Measurements from ENCODE around the gene KDM4B. TPM values are rescaled to one million over a fixed set of nuclear protein-coding genes. Genes with fewer than 3 reads are reported as not detected.

The KDM4B gene
- total and polyA plus RNA-seq, 7 donors, result 9.3 to 45.9 (median 29.5) TPM

DNA sequence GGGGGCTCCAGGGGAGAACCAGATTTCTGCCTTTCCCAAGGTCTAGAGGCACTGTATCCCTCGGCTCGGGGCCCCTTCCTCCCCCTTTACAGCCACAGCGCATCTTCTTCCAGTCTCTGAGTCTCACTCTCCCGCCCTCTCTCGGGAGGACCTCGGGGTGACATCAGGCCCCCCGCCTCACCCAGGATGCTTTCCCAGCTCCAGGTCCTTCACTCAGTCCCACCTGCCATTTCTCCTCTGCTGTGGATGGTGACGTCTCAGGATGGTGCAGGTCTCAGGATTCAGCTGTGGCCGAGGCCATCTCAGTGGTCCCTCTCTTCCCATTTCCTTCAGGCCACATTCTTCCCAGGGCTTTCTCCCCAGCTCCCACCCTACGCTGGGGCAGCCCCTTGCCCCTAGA lies 13.6 kb upstream of the KDM4B start:
- Histone ChIP-seq H3K27ac (no peak overlapping the region), H3K36me3 (ENCODE audit: insufficient read depth in 1 of 2, low read depth in 1 of 2) (no peaks in the 10 kb centered on the region)

DNA sequence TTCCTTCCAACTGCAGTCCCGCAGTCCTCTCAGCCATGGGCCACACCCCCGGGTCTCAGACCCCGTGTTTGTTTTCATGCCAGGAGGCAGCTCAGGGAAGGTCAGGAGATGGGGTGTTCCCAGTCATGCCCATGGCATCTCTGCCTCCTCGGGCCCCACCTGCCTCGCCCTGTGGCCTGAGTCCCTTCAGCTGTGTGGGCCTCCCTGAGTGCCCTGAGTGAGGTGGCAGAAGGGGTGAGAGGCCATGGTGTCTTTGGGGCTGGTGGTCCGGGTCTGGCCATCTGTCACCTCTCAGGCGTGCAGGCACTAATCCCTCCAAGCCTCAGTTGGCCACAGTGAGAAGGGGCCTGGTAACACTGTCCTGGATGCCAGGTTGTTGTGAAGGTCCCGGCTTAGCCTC lies 10.9 kb upstream of the KDM4B start:
- TF ChIP-seq, protein P1, sequence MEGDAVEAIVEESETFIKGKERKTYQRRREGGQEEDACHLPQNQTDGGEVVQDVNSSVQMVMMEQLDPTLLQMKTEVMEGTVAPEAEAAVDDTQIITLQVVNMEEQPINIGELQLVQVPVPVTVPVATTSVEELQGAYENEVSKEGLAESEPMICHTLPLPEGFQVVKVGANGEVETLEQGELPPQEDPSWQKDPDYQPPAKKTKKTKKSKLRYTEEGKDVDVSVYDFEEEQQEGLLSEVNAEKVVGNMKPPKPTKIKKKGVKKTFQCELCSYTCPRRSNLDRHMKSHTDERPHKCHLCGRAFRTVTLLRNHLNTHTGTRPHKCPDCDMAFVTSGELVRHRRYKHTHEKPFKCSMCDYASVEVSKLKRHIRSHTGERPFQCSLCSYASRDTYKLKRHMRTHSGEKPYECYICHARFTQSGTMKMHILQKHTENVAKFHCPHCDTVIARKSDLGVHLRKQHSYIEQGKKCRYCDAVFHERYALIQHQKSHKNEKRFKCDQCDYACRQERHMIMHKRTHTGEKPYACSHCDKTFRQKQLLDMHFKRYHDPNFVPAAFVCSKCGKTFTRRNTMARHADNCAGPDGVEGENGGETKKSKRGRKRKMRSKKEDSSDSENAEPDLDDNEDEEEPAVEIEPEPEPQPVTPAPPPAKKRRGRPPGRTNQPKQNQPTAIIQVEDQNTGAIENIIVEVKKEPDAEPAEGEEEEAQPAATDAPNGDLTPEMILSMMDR (IDR thresholded peaks at IDR 0.05), result no peak
- DNase-seq, result no peak
- no peak for ATAC-seq
- H3K27ac ChIP-seq, result no peak overlapping the region
- H3K9me3 ChIP-seq, result no peaks in the 10 kb centered on the region
- no peak overlapping the region for H3K4me3 ChIP-seq
- no peaks in the 10 kb centered on the region for H3K36me3 ChIP-seq (ENCODE audit: insufficient read depth in 1 of 2, low read depth in 1 of 2)
- no peaks in the 10 kb centered on the region for H3K4me1 ChIP-seq
- intact Hi-C loops (cut with DNase I), result no loop called here
- 95 to 100% (median 99%) methylated on average over 8 of the region's 8 CpGs for WGBS, 3 donors
- H3K27me3 ChIP-seq (ENCODE audit: insufficient read depth in 3 of 3, low read length in 2 of 3), result no peaks in the 10 kb centered on the region

More for the DNA sequence above, 13.6 kb upstream of the KDM4B start:
- ATAC-seq (no peak), DNase-seq (no peak)
- 94 to 97% (median 95%) methylated on average over 10 of the region's 10 CpGs for WGBS, 3 donors
- Histone ChIP-seq H3K4me3 (no peak overlapping the region), H3K9me3 (no peaks in the 10 kb centered on the region), H3K27me3 (ENCODE audit: insufficient read depth in 3 of 3, low read length in 2 of 3) (no peaks in the 10 kb centered on the region), H3K4me1 (no peaks in the 10 kb centered on the region)
- intact Hi-C loops (cut with DNase I), result no loop called here
- TF ChIP-seq, protein P1 (IDR thresholded peaks at IDR 0.05), result no peak

DNA sequence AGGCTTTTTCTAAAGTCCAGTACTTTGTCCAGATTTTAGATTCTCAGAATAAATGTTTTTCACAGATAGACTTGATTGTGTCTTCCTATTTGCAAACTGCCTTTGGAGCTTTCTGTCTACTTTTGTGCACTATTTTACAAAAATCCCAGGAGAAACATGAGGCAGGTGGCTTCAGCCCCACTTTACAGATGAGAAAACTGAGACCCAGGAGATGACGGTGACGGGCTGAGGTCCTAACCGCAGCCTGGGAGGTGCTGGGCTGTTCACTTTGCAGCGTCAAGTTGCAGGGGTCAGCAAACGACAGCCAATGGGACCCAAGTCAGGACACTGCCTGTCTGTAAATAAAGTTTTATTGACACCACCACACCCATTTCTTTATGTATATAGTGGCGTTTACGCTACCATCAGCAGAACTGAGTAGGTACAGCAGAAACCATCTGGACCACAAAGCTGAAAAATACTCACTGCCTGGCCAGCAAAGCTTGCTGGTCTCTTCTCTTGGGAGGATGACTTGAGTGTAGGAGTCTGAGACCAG lies 6.8 kb upstream of the KDM4B start:
- 96 to 97% (median 97%) methylated on average over 7 of the region's 7 CpGs for WGBS, 3 donors
- ATAC-seq, result no peak
- H3K4me1 ChIP-seq, result no peaks in the 10 kb centered on the region
- no peak overlapping the region for H3K4me3 ChIP-seq
- no peaks in the 10 kb centered on the region for H3K9me3 ChIP-seq
- TF ChIP-seq, protein P1 (IDR thresholded peaks at IDR 0.05), result no peak
- no peaks in the 10 kb centered on the region for H3K36me3 ChIP-seq (ENCODE audit: insufficient read depth in 1 of 2, low read depth in 1 of 2)
- no peaks in the 10 kb centered on the region for H3K27me3 ChIP-seq (ENCODE audit: insufficient read depth in 3 of 3, low read length in 2 of 3)
- no peak overlapping the region for H3K27ac ChIP-seq
- no peak for DNase-seq
- intact Hi-C loops (cut with DNase I), result no loop called here

DNA sequence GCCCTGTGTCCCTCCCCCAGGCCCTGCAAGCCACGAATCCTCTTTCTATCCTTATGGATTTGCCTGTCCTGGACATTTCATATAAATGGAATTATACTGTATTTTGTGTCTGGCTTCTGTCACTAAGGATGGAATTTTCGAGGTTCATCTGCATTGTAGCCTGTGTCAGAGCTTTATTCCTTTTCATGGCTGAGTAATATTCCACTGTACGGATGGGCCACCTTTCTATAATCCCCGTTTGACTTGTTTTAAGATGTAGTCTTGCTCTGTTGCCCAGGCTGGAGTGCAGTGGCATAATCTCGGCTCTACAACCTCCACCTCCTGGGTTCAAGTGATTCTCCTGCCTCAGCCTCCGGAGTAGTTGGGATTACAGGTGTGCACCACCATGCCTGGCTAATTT lies 3.9 kb upstream of the KDM4B start:
- Histone ChIP-seq H3K4me3 (no peak overlapping the region), H3K27me3 (ENCODE audit: insufficient read depth in 3 of 3, low read length in 2 of 3) (no peaks in the 10 kb centered on the region), H3K27ac (no peak overlapping the region), H3K9me3 (no peaks in the 10 kb centered on the region), H3K36me3 (ENCODE audit: insufficient read depth in 1 of 2, low read depth in 1 of 2) (no peaks in the 10 kb centered on the region), H3K4me1 (peaks cover 7% of the 10 kb centered on the region)
- no peak for DNase-seq
- intact Hi-C loops (cut with DNase I), result loop anchor here in 1 of 2 donors (5.0 kb wide), 1 partner anchor 88 kb away; no protein-coding TSS in a partner anchor
- TF ChIP-seq, protein P1 (IDR thresholded peaks at IDR 0.05), result no peak
- 95 to 97% (median 96%) methylated on average over 6 of the region's 6 CpGs for WGBS, 3 donors
- no peak for ATAC-seq

DNA sequence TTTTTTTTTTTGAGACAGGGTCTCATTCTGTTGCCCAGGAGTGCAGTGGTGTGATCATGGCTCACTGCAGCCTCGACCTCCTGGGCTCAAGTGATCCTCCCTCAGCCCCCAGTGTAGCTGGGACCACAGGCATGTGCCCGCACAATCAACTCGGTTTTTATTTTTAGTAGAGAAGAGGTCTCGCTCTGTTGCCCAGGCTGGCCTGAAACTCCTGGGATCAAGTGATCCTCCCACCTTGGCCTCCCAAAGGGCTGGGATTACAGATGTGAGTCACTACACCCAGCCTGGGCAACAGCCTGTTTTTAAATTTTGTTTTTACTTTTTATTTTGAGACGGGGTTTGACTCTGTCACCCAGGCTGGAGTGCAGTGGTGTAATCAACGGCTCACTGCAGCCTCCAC lies 2.3 kb upstream of the KDM4B start:
- no peak overlapping the region for H3K27ac ChIP-seq
- no peaks in the 10 kb centered on the region for H3K9me3 ChIP-seq
- WGBS, 3 donors, result 77 to 85% (median 82%) methylated on average over 6 of the region's 6 CpGs
- no peak overlapping the region for H3K4me3 ChIP-seq
- DNase-seq (peak in 1 of 2 donors; percentile 11), ATAC-seq (no peak)
- no peaks in the 10 kb centered on the region for H3K27me3 ChIP-seq (ENCODE audit: insufficient read depth in 3 of 3, low read length in 2 of 3)
- H3K4me1 ChIP-seq, result peaks cover 20% of the 10 kb centered on the region
- TF ChIP-seq, protein P1 (IDR thresholded peaks at IDR 0.05), result no peak
- H3K36me3 ChIP-seq (ENCODE audit: insufficient read depth in 1 of 2, low read depth in 1 of 2), result no peaks in the 10 kb centered on the region
- intact Hi-C loops (cut with DNase I), result loop anchor here in 1 of 2 donors (5.0 kb wide), 1 partner anchor 89 kb away; no protein-coding TSS in a partner anchor

Data from psoas muscle (tissue), 8 donors.